K562 (cell line): ENCODE measurements around the gene DUSP10. TPM values are rescaled to one million over a fixed set of nuclear protein-coding genes. Genes with fewer than 3 reads are reported as not detected.

ENCODE experiments used
- SMAD4 ChIP-seq: fragments of 250-450 bp; sonication (Bioruptor Pico); conservative IDR thresholded peaks from 2 replicates; pipeline ENCODE4 v1.8.0; 2021; ENCODE audit warnings: inconsistent platforms, mild to moderate bottlenecking, moderate library complexity
- U2AF2 ChIP-seq: fragments of 200-400 bp; formaldehyde crosslinking; optimal IDR thresholded peaks from 2 replicates; pipeline ENCODE3; 2017; ENCODE audit warnings: low read depth, mild to moderate bottlenecking, low read length
- polyA plus RNA-seq, 8 experiments: library from polyadenylated mRNA; depleted of rRNA in 4 of 8; stranded (reverse) in 5 of 8; unstranded in 3 of 8; fragments of >200 nt; fragmentation: Nextera tagmentation in 2 of 8; fragmentation: Illumina TruSeq in 1 of 8; extraction: Ambion mirVana in 2 of 8; extraction: Trizol in 1 of 8; gene quantifications; 2 replicates each; pipeline versions ENCODE4 v1.2.1 to v1.2.3, GENCODE V29; 2011 to 2014; ENCODE audit warnings: inconsistent platforms in 1 of 8, missing spikeins in 1 of 8
- total RNA-seq, 7 experiments: library from RNA; depleted of rRNA in 6 of 7; stranded (reverse); fragments of >200 nt in 6 of 7; fragmentation: Illumina TruSeq in 2 of 7; extraction: Trizol in 2 of 7; gene quantifications; 2 replicates each; pipeline versions ENCODE4 v1.2.1 to v1.2.3, GENCODE V29; 2011 to 2021; ENCODE audit warnings: low replicate concordance in 1 of 7
- TF ChIP-seq, protein P1 (sequence below): sonication (generic); formaldehyde crosslinking; IDR thresholded peaks from 2 replicates; pipeline ENCODE4 v1.8.1; 2023; ENCODE audit warnings: mild to moderate bottlenecking, missing genetic modification reagents
- TF ChIP-seq, protein P2 (sequence below): fragments of 200-800 bp; sonication (Bioruptor generic); IDR thresholded peaks from 2 replicates; pipeline ENCODE4 v1.6.1; 2017; ENCODE audit warnings: missing genetic modification characterization, missing compliant biosample characterization
- TF ChIP-seq, protein P3 (sequence below): sonication (generic); formaldehyde crosslinking; IDR thresholded peaks from 2 replicates; pipeline ENCODE4 v1.8.1; 2023; ENCODE audit warnings: mild to moderate bottlenecking, missing genetic modification reagents
- TF ChIP-seq, protein P4 (sequence below): IDR thresholded peaks from 2 replicates; pipeline ENCODE4 v1.6.1; 2016; ENCODE audit warnings: missing genetic modification characterization, missing compliant biosample characterization

The DUSP10 gene
- total and polyA plus RNA-seq, 9 of the 15 experiments (the other 6 are each of a cell fraction or from before 2014, with no cell fraction given) = 1.7 to 8.3 (median 6.1) TPM

DNA sequence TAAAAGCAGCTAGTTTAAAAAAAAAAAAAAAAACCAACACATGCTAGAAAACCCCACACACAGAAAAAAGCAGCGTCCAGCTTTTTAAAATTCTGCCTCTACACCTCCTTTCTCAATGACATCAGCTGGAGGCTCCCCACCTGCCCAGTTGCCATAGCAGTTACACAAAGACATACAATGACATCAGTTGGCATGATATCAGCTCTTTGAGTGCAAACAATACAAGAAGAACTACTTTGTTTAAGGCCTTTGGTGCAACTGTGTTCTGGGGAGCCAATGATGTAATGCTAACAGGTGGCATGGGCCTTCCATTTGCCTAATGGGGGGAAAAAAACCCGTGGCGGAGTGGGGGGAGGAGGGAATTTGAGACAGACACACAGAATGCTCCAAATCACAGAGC lies 32.9 kb downstream of the DUSP10 start (continued):
- TF ChIP-seq, protein P1, sequence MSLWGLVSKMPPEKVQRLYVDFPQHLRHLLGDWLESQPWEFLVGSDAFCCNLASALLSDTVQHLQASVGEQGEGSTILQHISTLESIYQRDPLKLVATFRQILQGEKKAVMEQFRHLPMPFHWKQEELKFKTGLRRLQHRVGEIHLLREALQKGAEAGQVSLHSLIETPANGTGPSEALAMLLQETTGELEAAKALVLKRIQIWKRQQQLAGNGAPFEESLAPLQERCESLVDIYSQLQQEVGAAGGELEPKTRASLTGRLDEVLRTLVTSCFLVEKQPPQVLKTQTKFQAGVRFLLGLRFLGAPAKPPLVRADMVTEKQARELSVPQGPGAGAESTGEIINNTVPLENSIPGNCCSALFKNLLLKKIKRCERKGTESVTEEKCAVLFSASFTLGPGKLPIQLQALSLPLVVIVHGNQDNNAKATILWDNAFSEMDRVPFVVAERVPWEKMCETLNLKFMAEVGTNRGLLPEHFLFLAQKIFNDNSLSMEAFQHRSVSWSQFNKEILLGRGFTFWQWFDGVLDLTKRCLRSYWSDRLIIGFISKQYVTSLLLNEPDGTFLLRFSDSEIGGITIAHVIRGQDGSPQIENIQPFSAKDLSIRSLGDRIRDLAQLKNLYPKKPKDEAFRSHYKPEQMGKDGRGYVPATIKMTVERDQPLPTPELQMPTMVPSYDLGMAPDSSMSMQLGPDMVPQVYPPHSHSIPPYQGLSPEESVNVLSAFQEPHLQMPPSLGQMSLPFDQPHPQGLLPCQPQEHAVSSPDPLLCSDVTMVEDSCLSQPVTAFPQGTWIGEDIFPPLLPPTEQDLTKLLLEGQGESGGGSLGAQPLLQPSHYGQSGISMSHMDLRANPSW (CRISPR knock-in tag) = no peak
- TF ChIP-seq, protein P2, sequence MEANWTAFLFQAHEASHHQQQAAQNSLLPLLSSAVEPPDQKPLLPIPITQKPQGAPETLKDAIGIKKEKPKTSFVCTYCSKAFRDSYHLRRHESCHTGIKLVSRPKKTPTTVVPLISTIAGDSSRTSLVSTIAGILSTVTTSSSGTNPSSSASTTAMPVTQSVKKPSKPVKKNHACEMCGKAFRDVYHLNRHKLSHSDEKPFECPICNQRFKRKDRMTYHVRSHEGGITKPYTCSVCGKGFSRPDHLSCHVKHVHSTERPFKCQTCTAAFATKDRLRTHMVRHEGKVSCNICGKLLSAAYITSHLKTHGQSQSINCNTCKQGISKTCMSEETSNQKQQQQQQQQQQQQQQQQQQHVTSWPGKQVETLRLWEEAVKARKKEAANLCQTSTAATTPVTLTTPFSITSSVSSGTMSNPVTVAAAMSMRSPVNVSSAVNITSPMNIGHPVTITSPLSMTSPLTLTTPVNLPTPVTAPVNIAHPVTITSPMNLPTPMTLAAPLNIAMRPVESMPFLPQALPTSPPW (CRISPR knock-in tag) = peak; percentile 59
- TF ChIP-seq SMAD4 (peak; percentile 64), U2AF2 (no peak)
- TF ChIP-seq, protein P3, sequence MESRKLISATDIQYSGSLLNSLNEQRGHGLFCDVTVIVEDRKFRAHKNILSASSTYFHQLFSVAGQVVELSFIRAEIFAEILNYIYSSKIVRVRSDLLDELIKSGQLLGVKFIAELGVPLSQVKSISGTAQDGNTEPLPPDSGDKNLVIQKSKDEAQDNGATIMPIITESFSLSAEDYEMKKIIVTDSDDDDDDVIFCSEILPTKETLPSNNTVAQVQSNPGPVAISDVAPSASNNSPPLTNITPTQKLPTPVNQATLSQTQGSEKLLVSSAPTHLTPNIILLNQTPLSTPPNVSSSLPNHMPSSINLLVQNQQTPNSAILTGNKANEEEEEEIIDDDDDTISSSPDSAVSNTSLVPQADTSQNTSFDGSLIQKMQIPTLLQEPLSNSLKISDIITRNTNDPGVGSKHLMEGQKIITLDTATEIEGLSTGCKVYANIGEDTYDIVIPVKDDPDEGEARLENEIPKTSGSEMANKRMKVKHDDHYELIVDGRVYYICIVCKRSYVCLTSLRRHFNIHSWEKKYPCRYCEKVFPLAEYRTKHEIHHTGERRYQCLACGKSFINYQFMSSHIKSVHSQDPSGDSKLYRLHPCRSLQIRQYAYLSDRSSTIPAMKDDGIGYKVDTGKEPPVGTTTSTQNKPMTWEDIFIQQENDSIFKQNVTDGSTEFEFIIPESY (CRISPR knock-in tag) = 0 out of 2 replicates have a peak, but pooled peaks have one; percentile 24
- TF ChIP-seq, protein P4, sequence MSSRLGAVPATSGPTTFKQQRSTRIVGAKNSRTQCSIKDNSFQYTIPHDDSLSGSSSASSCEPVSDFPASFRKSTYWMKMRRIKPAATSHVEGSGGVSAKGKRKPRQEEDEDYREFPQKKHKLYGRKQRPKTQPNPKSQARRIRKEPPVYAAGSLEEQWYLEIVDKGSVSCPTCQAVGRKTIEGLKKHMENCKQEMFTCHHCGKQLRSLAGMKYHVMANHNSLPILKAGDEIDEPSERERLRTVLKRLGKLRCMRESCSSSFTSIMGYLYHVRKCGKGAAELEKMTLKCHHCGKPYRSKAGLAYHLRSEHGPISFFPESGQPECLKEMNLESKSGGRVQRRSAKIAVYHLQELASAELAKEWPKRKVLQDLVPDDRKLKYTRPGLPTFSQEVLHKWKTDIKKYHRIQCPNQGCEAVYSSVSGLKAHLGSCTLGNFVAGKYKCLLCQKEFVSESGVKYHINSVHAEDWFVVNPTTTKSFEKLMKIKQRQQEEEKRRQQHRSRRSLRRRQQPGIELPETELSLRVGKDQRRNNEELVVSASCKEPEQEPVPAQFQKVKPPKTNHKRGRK (tag) = 0 out of 2 replicates have a peak, but pooled peaks have one; percentile 6
